ENCODE data around the gene ZDHHC21. TPM values are rescaled to one million over a fixed set of nuclear protein-coding genes. Genes with fewer than 3 reads are reported as not detected.

ZDHHC21 gene
- total and polyA plus RNA-seq, 2 donors (not counting 3 experiments of a cell fraction or from before 2014, with no cell fraction given): 7.2 to 25.9 TPM

DNA sequence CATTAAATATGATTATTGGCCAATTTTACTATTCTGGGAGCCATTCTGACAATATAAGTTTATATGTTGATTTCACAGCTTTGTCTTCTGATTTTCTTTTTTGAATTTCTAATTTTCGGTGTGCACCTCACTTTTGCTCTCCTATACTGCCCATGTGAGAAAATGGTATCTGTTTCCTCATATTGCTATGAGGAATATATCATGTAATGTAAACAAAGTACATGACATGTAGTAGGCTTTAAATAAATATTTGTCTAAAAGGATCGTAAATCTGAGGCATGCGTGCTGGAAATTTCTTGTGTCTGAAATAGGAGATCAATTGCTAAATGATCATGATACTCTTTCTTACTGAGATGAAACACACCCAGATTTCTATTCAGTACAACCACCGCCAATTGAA, 119.9 kb downstream of the ZDHHC21 start:
- H2AFZ ChIP-seq (ENCODE audit: low read depth, low read length): no peak overlapping the region
- dilution Hi-C loops (cut with MboI; ENCODE audit: extremely low pct_ligation_motif_present, low sequenced_read_pairs): no loop called here

More for the DNA sequence above, 119.9 kb downstream of the ZDHHC21 start:
- ChIA-PET POLR2A (no interaction called here), CTCF (no interaction called here)
- no peak for DNase-seq (ENCODE audit: low read depth, low spot score)
- Histone ChIP-seq H3K4me2 (ENCODE audit: insufficient read depth, low read length) (no peak overlapping the region), H4K20me1 (replicated peaks; ENCODE audit: control insufficient read depth, extremely low read depth, insufficient read depth, low read length) (no peaks in the 10 kb centered on the region), H3K27ac (ENCODE audit: insufficient read depth, low read depth, low read length) (no peak overlapping the region), H3K36me3 (ENCODE audit: control insufficient read depth in 2 of 2, extremely low read depth in 1 of 2, insufficient read depth in 2 of 2, low read length in 2 of 2) (no peaks in the 10 kb centered on the region), H3K9ac (replicated peaks; ENCODE audit: extremely low read depth, insufficient read depth, low read length) (no peak overlapping the region), H3K27me3 (ENCODE audit: control insufficient read depth in 2 of 2, insufficient read depth in 2 of 2, low read length in 2 of 2) (no peaks in the 10 kb centered on the region), H3K9me3 (replicated peaks; ENCODE audit: control insufficient read depth, insufficient read depth, low read length) (no peaks in the 10 kb centered on the region), H3K4me3 (replicated peaks in 1 of 3; ENCODE audit: insufficient read depth in 1 of 3, low read depth in 1 of 3, low read length in 3 of 3) (no peak overlapping the region), H3K79me2 (ENCODE audit: control insufficient read depth, insufficient read depth, low read length) (no peaks in the 10 kb centered on the region), H3K9me1 (replicated peaks; ENCODE audit: control insufficient read depth, extremely low read depth, insufficient read depth, low read length) (no peaks in the 10 kb centered on the region), H3K4me1 (ENCODE audit: control insufficient read depth, extremely low read depth, insufficient read depth, low read length) (peaks cover 11% of the 10 kb centered on the region)
- no TSS peak for BruUV-seq (replicated peaks)
- TF ChIP-seq EZH2 (IDR thresholded peaks at IDR 0.05; ENCODE audit: borderline replicate concordance, low read depth, low read length, severe bottlenecking): no peak
- TF ChIP-seq POLR2A (IDR thresholded peaks at IDR 0.05; ENCODE audit: low read depth, low read length): no peak
- TF ChIP-seq, protein P1, sequence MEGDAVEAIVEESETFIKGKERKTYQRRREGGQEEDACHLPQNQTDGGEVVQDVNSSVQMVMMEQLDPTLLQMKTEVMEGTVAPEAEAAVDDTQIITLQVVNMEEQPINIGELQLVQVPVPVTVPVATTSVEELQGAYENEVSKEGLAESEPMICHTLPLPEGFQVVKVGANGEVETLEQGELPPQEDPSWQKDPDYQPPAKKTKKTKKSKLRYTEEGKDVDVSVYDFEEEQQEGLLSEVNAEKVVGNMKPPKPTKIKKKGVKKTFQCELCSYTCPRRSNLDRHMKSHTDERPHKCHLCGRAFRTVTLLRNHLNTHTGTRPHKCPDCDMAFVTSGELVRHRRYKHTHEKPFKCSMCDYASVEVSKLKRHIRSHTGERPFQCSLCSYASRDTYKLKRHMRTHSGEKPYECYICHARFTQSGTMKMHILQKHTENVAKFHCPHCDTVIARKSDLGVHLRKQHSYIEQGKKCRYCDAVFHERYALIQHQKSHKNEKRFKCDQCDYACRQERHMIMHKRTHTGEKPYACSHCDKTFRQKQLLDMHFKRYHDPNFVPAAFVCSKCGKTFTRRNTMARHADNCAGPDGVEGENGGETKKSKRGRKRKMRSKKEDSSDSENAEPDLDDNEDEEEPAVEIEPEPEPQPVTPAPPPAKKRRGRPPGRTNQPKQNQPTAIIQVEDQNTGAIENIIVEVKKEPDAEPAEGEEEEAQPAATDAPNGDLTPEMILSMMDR (IDR thresholded peaks at IDR 0.05; ENCODE audit: extremely low read depth in 1 of 2, insufficient read depth in 1 of 2, low read depth in 1 of 2, low read length in 2 of 2): no peak
- TF ChIP-seq POLR2AphosphoS5 (IDR thresholded peaks at IDR 0.05; ENCODE audit: insufficient read depth, low read depth, low read length): no peak
- TF ChIP-seq, protein P2, sequence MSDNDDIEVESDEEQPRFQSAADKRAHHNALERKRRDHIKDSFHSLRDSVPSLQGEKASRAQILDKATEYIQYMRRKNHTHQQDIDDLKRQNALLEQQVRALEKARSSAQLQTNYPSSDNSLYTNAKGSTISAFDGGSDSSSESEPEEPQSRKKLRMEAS (IDR thresholded peaks at IDR 0.05; ENCODE audit: insufficient read depth, insufficient read length): no peak
- TF ChIP-seq MYC (IDR thresholded peaks at IDR 0.05; ENCODE audit: low read depth, low read length): no peak
- TF ChIP-seq GATA2 (IDR thresholded peaks at IDR 0.05; ENCODE audit: insufficient read depth, insufficient read length, low read depth, low read length): no peak
- no peak for TF ChIP-seq FOS (IDR thresholded peaks at IDR 0.05; ENCODE audit: borderline replicate concordance, insufficient read depth, low read length)
- TF ChIP-seq JUN (IDR thresholded peaks at IDR 0.05; ENCODE audit: borderline replicate concordance, insufficient read depth, insufficient read length, low read depth): no peak
- no peak for FAIRE-seq
- intact Hi-C loops (cut with micrococcal nuclease): no loop called here
